Measurements from ENCODE around the gene ASF1B.
A peak's percentile ranks its signal among the peaks of the same experiment; 100 is the strongest.

The ASF1B gene

DNA sequence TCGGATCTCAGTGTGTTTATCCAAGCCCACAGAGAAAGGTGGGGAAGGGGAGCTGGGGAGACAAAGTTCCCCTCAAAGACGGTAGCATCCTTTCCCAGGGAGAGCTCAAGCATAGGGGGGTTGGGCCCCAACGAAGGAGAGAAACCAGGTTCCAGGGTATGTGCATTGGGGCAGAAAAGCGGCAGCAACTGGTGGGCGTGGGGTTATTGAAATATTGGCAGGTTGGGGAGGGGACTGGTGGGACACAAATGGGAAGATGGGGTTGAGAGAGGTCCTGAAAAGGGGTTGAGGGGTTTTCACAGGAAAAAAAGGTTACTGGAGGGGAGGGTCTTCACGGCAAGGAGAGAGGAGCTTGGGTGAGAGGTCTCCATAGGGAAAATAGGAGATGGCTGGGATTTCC is 1.0 kb downstream of the ASF1B start:
- no peak for DNase-seq

- DNase-seq, result no peak
These were observed 8.4 kb downstream of the ASF1B start for GRCh38 chr19:14127929-14128509.

GRCh38 chr19:14127176-14127575 is 9.2 kb downstream of the ASF1B start:
- no peak for DNase-seq

DNA sequence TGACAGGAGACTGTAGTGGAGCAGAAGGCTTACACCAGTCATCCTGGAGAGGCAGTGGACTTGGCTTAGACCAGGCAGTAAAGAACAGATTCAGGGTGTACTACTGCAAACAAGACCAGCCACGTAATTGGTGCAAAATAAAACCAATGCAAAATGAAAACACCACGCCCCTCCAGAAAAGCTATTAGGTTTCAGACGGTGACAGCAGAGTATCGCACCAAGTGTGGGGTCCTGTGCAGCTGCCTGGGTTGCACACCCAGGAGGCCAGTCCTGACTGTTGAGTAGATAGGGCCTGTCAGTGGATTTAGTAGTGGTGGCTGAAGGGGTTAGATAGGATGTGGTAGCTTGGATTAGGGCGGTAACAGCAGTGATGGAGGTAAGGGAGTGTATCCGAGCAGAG is 13.5 kb downstream of the ASF1B start:
- DNase-seq, result no peak

- DNase-seq, result no peak
These were observed 15.9 kb downstream of the ASF1B start for GRCh38 chr19:14120497-14120780.

DNA sequence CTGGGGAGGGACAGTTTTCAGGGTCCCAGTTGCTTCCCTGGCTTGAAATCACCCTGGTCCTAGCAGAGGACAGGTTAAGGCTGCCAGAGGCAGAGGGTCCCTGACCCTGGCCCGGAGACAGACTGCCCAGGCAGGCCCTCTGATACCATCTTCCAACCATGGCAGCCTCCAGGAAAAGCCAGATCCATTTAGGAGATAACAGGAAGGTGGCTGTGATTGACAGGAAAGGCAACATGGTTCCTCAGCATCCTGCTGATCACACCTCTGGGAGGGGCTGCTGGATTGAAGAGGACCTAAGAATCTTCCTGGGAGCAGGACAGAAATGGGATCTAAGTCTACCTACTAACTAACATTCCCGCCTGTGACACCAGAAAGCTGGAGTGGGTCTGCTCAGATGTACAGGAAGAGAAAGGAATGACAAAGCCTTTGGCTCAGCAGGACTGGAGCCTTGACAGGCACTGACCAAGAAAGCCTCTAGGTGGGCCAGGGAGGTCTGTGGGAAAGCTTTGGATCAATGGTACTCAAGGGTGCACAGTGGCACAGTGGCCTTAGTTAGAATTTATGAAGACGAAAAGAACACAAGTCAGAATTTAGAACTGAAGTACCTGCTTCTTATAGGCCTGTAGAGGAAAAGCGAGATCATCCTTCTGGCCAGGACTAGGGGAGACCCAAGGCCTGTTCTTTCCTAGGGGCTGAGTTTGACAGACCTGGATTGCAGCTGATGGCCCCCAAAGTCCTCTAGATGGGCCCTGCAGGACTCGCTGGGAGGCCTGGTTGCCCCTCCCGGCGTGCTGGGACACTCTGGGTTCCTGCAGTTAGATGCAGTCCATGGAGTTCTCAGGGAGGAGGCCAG is 16.5 kb downstream of the ASF1B start:
- no peak for DNase-seq

- no peak for DNase-seq
These were observed 17.2 kb downstream of the ASF1B start for GRCh38 chr19:14119146-14119545.

DNA sequence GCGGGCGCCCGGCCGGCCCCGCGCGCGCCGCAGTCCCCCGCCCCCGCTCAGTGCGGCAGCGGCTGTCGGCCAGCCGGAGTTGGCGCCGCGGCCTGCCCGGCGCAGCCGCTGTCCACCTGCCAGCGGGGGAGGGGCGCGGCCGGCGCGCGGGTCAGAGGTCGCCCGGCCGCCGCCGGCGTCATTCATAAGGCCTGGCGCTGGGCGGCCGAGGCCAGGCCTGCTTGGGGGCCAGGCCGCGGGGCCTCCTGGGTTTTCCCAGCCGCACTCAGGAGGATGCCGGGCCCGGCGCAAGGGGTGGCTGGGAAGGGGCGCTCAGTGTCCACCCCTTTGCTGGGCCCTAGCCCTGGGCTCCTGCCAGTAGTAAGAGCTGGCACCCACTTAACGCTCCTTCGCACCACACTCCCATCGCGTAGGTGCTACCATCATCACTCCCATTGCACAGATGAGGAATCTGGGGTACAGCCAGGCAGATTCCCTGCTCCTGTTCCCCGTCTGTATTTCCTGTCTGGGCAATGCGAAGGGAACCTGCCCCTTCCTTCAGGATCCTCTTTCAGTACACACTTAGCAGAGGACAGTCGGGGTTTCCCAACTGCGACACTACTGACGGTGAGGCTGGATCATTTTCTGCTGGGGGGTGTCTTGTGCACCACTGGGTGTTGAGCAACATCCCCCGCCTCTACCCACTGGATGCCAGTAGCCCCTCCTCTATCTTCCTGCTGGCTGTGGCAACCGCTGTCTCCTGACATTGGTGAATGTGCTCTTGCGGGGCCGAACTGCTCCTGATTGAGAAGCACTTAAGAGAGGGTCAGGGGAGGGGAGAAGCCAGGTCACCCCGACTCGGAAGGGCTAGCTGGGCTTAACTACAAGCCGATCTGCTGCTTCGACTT is 18.0 kb downstream of the ASF1B start:
- DNase-seq, result peak; percentile 74

GRCh38 chr19:14117668-14118164 is 18.7 kb downstream of the ASF1B start, which contains the start of gene PRKACA:
PRKACA (minus strand) TSS chr19:14117762; CDS start chr19:14117547, 215 bp downstream.
- DNase-seq, result peak; percentile 97

GRCh38 chr19:14116918-14117578 is 19.3 kb downstream of the ASF1B start:
- no peak for DNase-seq

- DNase-seq, result no peak
These were observed 19.9 kb downstream of the ASF1B start for GRCh38 chr19:14116525-14116917.

DNA sequence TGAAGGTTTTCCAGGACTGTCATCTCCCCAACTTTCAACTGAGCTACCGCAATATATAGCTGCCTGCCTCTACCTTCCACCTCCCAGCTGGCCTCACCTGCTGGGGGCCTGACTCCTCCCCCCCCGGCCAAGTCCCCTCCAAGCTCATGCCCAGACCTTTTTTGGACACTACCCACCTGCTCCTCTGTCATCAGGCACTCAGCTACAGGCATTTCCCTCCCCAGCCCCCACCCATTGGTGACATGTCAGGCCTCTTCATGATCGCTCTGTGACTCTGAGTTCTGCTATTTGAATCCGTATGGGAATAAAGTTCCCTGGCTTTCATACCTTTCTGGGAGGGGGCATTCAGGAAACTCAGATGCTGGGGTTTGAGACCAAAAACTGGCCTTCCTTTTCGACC is 20.6 kb downstream of the ASF1B start:
- no peak for DNase-seq

DNA sequence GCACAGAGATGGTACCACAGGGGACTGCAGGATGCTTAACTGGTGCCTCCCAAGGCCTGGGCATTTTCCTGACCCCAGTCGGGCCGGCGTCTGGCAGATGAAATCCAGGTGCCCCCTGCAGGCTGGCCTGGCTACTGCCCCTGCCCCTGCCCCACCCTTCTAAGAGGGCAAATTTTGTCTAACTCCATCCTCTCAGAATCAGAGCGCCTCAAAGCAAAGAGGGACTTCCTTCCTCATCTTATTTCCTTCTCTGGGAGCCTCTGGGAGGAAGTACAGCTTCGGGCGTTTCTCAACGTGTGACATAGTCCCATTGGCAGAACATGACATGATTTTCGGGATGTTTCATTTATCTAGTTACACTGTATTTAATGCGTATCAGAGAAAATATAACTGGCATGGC is 21.5 kb downstream of the ASF1B start:
- peak; percentile 79 for DNase-seq

DNA sequence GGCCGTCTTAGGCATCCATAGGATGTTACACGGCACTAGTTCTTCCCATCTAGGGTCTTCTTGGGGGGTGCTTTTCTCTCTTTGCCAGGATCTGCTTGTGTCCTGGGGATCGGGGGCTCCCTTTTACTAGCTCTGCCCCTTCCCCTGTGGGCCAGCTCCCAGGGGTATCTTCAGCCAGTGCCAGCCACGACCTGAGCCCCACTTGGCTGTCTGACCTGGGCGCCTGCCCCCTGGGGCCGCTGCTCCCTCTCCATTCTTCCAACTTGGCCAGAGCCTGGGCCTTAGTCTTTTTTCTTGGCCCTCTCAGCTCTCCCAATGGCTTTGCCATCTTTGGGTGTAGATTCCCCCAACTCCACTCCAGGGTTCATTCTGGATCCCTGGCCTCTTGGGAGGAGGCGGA is 21.9 kb downstream of the ASF1B start:
- no peak for DNase-seq

- peak; percentile 74 for DNase-seq
These were observed 22.5 kb downstream of the ASF1B start for GRCh38 chr19:14113762-14114414.

- DNase-seq, result no peak
These were observed 23.5 kb downstream of the ASF1B start for GRCh38 chr19:14112809-14113385.

GRCh38 chr19:14112051-14112808 is 24.2 kb downstream of the ASF1B start:
- no peak for DNase-seq

- DNase-seq, result no peak
These were observed 24.9 kb downstream of the ASF1B start for GRCh38 chr19:14111486-14111885.

DNA sequence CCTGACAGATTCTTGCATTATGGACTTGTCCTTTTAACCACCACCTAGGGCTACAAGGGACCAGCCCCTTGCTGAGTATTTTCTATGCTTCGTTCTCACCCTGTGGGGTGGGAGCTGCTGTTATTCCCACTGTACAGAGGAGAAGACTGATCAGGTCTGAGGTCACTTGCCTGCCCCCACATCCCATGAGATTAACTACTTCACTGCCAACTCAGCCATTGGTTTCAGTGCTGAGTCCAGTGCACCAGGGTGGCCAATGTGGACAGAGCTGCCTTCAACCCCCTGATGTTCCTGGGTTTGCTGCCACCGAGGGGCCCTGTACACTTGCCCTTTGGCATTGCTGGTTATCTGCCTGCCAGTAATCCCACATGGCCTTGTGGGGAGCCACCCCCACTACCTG is 25.7 kb downstream of the ASF1B start:
- DNase-seq, result no peak

GRCh38 chr19:14107581-14108461 is 28.6 kb downstream of the ASF1B start:
- DNase-seq, result no peak

All from activated CD8-positive, alpha-beta memory T cell treated with anti-CD3 and anti-CD28 coated beads for 24 hours (primary cell).